Esophagus muscularis mucosa (tissue), 3 donors: ENCODE results near the gene ADAM23.

Experiments used
- POLR2AphosphoS5 ChIP-seq, 2 donors: sonication (generic); formaldehyde crosslinking; IDR thresholded peaks; one replicate each; pipeline ENCODE4 v1.6.1; 2017; ENCODE audit warnings: antibody characterized with exemption in 2 of 2
- TF ChIP-seq, protein P1 (sequence below), 3 experiments: fragments of 200-600 bp in 2 of 3; fragments of 450-650 bp in 1 of 3; sonication (generic) in 2 of 3; IDR thresholded peaks; one replicate each; pipeline ENCODE4 v1.5.1; 2017 to 2019; ENCODE audit warnings: antibody characterized with exemption in 3 of 3, mild to moderate bottlenecking in 2 of 3, moderate library complexity in 1 of 3

DNA sequence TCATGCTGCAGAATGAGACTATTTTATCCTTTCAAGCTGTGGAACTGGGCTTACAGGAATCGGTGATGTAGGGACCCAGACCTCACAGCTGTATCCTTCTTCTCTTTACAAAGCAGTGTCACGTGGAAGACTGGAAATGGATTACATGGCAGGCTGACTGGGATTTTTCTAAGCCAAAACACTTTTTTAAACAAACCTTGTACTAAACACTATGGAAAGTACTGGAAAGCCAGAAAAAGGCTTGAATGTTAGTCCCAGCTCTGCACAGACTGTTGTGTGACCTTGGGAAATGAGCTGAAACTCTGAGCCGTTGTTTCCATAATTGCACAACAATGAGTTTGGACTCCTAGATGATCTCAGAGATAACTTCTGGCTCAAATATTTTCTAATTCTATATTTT is 7.6 kb upstream of the ADAM23 start:
- TF ChIP-seq, protein P1, sequence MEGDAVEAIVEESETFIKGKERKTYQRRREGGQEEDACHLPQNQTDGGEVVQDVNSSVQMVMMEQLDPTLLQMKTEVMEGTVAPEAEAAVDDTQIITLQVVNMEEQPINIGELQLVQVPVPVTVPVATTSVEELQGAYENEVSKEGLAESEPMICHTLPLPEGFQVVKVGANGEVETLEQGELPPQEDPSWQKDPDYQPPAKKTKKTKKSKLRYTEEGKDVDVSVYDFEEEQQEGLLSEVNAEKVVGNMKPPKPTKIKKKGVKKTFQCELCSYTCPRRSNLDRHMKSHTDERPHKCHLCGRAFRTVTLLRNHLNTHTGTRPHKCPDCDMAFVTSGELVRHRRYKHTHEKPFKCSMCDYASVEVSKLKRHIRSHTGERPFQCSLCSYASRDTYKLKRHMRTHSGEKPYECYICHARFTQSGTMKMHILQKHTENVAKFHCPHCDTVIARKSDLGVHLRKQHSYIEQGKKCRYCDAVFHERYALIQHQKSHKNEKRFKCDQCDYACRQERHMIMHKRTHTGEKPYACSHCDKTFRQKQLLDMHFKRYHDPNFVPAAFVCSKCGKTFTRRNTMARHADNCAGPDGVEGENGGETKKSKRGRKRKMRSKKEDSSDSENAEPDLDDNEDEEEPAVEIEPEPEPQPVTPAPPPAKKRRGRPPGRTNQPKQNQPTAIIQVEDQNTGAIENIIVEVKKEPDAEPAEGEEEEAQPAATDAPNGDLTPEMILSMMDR (IDR thresholded peaks at IDR 0.05) = no peak
- TF ChIP-seq POLR2AphosphoS5 (IDR thresholded peaks at IDR 0.05) = no peak
